ELR (cell line): Measurements from ENCODE around the gene DDX46.
A peak's percentile ranks its signal among the peaks of the same experiment; 100 is the strongest.
"Not testable (repeated sequence)": the region's sequence is repeated elsewhere in the genome, so short reads cannot be mapped to it uniquely, and the experiment has no call there.

Experiments
- DNase-seq: peaks from one replicate; pipeline ENCODE4 v3.0.0-alpha.2; 2015; ENCODE audit warnings: low read depth

Gene DDX46

GRCh38 chr5:134784946-134785620 is 26.5 kb downstream of the DDX46 start:
- peak; percentile 73 for DNase-seq

- DNase-seq, result no peak
Observed at GRCh38 chr5:134787692-134788091, 29.1 kb downstream of the DDX46 start.

GRCh38 chr5:134791580-134791979 is 33.0 kb downstream of the DDX46 start:
- no peak for DNase-seq

- no peak for DNase-seq
Observed at GRCh38 chr5:134792286-134792685, 33.7 kb downstream of the DDX46 start.

- no peak for DNase-seq
Observed at GRCh38 chr5:134793111-134793510, 34.5 kb downstream of the DDX46 start.

- DNase-seq, result peak; percentile 22
Observed at GRCh38 chr5:134794082-134794481, 35.5 kb downstream of the DDX46 start.

- no peak for DNase-seq
Observed at GRCh38 chr5:134794819-134795218, 36.2 kb downstream of the DDX46 start.

- no peak for DNase-seq
Observed at GRCh38 chr5:134798468-134798867, 39.9 kb downstream of the DDX46 start.

- DNase-seq, result no peak
Observed at GRCh38 chr5:134803821-134804220, 45.2 kb downstream of the DDX46 start.

GRCh38 chr5:134813407-134813806 is 54.8 kb downstream of the DDX46 start:
- DNase-seq, result no peak

GRCh38 chr5:134813827-134814226 is 55.2 kb downstream of the DDX46 start:
- no peak for DNase-seq

- DNase-seq, result no peak
Observed at GRCh38 chr5:134817006-134817405, 58.4 kb downstream of the DDX46 start.

- DNase-seq, result no peak
Observed at GRCh38 chr5:134818776-134819175, 60.2 kb downstream of the DDX46 start.

GRCh38 chr5:134819407-134819963 is 60.9 kb downstream of the DDX46 start:
- no peak for DNase-seq

- DNase-seq, result no peak
Observed at GRCh38 chr5:134821841-134822240, 63.3 kb downstream of the DDX46 start.

GRCh38 chr5:134824681-134825080 is 66.1 kb downstream of the DDX46 start:
- no peak for DNase-seq

GRCh38 chr5:134825212-134825611 is 66.6 kb downstream of the DDX46 start:
- DNase-seq, result no peak

- no peak for DNase-seq
Observed at GRCh38 chr5:134833340-134834032, 74.9 kb downstream of the DDX46 start.

GRCh38 chr5:134835623-134836022 is 77.0 kb downstream of the DDX46 start:
- DNase-seq, result no peak

- DNase-seq, result no peak
Observed at GRCh38 chr5:134837530-134838181, 79.1 kb downstream of the DDX46 start.

- DNase-seq, result not testable (repeated sequence)
Observed at GRCh38 chr5:134838361-134838760, 79.8 kb downstream of the DDX46 start.

GRCh38 chr5:134840811-134841210 is 82.2 kb downstream of the DDX46 start:
- peak; percentile 26 for DNase-seq

GRCh38 chr5:134844252-134844651 is 85.7 kb downstream of the DDX46 start:
- DNase-seq, result no peak
